Measurements from ENCODE around the gene FANCD2.
A peak's percentile ranks its signal among the peaks of the same experiment; 100 is the strongest.
"Not testable (repeated sequence)": the region's sequence is repeated elsewhere in the genome, so short reads cannot be mapped to it uniquely, and the experiment has no call there.

FANCD2 gene

DNA sequence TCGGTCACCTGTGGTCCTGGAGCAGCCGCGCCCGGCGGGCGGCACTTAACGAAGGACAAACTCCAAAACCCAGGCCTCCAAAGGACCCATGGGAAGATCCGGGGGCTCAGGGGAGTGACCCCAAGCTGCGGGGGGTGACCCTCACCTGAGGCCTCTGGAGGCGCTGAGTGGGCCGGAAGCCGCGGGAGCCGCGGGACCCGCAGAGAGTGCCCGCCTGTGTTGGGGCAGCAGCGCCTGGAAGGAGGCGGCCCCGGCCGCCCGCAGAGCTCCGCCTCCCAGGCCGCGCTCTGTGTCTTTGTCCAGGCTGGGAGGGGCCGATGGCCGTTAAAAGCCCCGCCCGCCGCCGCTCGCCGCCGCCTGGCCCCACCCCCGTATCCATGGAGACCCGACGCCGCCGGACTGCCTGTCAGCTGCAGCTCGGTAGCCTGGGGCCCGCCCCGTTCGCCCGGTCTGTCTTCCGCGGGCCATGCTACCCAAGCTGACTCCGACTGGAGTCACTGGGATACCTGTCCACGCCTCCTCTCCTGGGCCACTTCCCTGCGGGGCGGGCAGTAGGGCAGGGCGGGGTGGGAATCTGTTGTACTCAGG lies 15.3 kb upstream of the FANCD2 start:
- TF ChIP-seq, protein P1, sequence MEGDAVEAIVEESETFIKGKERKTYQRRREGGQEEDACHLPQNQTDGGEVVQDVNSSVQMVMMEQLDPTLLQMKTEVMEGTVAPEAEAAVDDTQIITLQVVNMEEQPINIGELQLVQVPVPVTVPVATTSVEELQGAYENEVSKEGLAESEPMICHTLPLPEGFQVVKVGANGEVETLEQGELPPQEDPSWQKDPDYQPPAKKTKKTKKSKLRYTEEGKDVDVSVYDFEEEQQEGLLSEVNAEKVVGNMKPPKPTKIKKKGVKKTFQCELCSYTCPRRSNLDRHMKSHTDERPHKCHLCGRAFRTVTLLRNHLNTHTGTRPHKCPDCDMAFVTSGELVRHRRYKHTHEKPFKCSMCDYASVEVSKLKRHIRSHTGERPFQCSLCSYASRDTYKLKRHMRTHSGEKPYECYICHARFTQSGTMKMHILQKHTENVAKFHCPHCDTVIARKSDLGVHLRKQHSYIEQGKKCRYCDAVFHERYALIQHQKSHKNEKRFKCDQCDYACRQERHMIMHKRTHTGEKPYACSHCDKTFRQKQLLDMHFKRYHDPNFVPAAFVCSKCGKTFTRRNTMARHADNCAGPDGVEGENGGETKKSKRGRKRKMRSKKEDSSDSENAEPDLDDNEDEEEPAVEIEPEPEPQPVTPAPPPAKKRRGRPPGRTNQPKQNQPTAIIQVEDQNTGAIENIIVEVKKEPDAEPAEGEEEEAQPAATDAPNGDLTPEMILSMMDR (IDR thresholded peaks at IDR 0.05; ENCODE audit: low read depth, low read length) = no peak
- Histone ChIP-seq H3K36me3 (no peaks in the 10 kb centered on the region), H3K27me3 (no peaks in the 10 kb centered on the region), H3K4me1 (no peaks in the 10 kb centered on the region), H3K9me3 (no peaks in the 10 kb centered on the region), H3K4me3 (ENCODE audit: low read depth, low read length) (peak overlapping the region; percentile 51)
- DNase-seq = peak; percentile 94

DNA sequence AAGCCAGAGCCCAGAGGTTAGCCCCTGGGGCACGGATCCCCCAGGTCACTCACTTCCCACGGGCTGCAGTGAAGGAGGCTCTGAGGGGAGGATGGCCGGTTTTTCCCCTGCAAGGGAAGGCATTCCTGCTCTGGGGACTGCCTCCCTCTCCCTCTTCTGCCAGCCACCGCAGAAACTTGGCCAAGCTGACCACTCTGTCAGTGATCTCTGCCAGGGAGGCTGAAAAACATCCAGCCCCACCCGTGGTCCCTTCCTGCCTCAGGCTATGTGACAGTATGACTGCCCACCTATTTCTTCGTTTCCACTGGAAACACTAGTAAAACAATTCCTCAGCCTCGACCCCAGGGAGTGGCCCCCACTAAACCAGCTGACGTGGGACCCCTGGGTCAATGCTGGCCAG lies 14.6 kb upstream of the FANCD2 start:
- TF ChIP-seq, protein P1 (IDR thresholded peaks at IDR 0.05; ENCODE audit: low read depth, low read length) = no peak
- H3K4me3 ChIP-seq (ENCODE audit: low read depth, low read length) = no peak overlapping the region
- no peak for DNase-seq

DNA sequence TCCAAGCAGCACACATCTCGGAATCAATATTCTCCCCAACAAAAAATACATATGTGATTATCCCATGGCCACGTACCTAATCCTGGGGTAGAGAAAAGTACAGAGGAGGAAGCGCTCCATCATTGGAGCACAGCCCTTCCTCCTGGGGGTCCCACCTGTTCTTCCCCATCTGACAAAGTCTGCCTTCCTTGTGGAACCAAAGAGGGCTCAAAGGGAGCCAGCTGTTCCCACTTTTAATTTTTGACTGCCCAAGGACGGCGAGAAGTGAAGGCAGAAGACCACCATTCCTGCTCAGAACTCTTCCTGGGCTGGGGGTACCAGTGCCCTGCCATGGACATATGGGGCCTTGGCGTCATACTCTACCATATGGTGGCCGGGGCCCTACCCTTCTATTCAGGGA lies 14.1 kb upstream of the FANCD2 start:
- TF ChIP-seq, protein P1 (IDR thresholded peaks at IDR 0.05; ENCODE audit: low read depth, low read length) = no peak
- Histone ChIP-seq H3K9me3 (no peaks in the 10 kb centered on the region), H3K36me3 (no peaks in the 10 kb centered on the region), H3K27me3 (no peaks in the 10 kb centered on the region), H3K4me1 (no peaks in the 10 kb centered on the region), H3K4me3 (ENCODE audit: low read depth, low read length) (no peak overlapping the region)
- no peak for DNase-seq

More for the DNA sequence above, 14.6 kb upstream of the FANCD2 start:
- no peaks in the 10 kb centered on the region for H3K4me1 ChIP-seq
- no peaks in the 10 kb centered on the region for H3K9me3 ChIP-seq
- no peaks in the 10 kb centered on the region for H3K27me3 ChIP-seq
- H3K36me3 ChIP-seq = no peaks in the 10 kb centered on the region

DNA sequence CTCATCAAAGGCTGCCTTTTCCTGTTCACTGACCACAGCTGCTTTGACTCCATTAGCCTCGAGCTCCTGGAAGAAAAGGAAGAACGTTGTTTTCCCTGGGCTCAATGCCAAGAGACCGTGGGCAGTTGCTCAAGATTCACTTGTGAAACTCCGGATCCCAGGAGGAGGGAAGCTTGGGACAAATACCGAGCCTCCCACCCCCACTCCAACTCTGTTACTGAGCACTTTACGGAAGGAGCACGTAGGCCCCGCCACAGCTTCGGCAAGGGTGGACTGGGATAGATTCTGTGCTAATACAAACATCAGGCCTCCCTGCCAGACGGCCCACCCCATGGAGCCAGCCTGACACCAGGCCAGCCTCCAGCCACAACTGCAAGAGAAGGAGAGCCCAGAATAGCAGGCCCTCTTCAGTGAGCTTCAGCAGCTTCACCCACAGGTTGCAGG lies 10.8 kb upstream of the FANCD2 start:
- no peaks in the 10 kb centered on the region for H3K4me1 ChIP-seq

DNA sequence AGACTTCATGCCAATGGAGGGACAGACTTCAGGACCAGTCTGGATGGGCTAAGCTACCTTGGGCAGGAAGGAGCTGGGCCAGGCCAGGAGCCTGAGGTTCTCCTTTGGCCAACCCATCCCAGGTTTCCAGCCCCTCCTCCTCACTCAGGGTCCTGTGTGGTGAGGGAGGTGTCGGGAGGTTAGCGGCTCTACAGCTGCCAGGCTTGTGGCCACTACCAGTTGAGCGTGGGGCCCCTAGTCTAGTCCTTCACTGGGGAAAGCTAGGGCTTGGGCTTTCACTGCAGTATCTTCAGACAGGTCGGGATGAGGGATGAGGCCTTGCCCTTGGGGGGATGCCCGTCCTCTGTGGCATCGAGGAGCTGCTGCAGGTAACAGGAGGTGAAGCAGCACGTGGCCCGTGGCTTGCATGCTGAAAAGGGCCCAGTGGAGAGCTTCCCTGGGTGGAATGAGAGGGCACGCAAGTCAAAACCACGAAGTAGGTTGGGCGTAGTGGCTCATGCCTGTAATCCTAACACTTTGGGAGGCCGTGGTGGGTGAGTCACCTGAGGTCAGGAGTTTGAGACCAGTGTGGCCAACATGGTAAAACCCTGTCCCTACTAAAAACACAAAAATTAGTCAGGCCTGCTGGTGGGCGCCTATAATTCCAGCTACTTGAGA lies 8.5 kb upstream of the FANCD2 start:
- DNase-seq = no peak
- Histone ChIP-seq H3K4me3 (ENCODE audit: low read depth, low read length) (no peak overlapping the region), H3K27me3 (no peaks in the 10 kb centered on the region), H3K9me3 (no peaks in the 10 kb centered on the region), H3K36me3 (no peaks in the 10 kb centered on the region), H3K4me1 (no peaks in the 10 kb centered on the region)
- TF ChIP-seq, protein P1 (IDR thresholded peaks at IDR 0.05; ENCODE audit: low read depth, low read length) = no peak

More for the DNA sequence above, 10.8 kb upstream of the FANCD2 start:
- no peaks in the 10 kb centered on the region for H3K9me3 ChIP-seq
- no peak for DNase-seq
- TF ChIP-seq, protein P1 (IDR thresholded peaks at IDR 0.05; ENCODE audit: low read depth, low read length) = no peak
- no peaks in the 10 kb centered on the region for H3K36me3 ChIP-seq
- H3K4me3 ChIP-seq (ENCODE audit: low read depth, low read length) = no peak overlapping the region
- no peaks in the 10 kb centered on the region for H3K27me3 ChIP-seq

DNA sequence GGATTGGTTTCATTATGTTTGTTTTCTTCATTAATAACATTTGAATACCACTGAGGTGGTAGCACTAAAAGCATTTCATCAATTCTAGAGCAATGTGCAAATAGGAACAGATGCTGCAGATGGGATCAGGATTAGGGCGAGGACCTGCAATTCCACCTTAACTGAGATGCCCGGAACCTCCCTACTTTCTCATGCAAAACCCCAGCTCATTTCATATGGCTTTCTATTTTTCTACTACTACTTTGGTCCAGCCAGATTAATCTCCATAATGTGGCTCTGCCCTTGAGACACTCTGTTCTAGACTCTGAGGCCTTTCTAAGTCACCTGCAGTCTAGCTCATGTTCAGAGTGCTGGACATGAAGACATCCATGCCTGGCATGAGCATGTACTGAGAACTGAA lies 7.4 kb upstream of the FANCD2 start:
- not testable (repeated sequence) for H3K36me3 ChIP-seq; H3K4me3 ChIP-seq (ENCODE audit: low read depth, low read length); H3K27me3 ChIP-seq; H3K4me1 ChIP-seq; DNase-seq; H3K9me3 ChIP-seq
